RWPE2 (cell line): ENCODE measurements around the gene CLEC16A.

ENCODE experiments used
- ATAC-seq: fragments of 200-7000 bp; cut with Tn5 transposase; 3 replicates; pipeline ENCODE4 v1.9.1; 2021; ENCODE audit warnings: low read depth
- DNase-seq: peaks from one replicate; pipeline ENCODE4 v3.0.0-alpha.2; 2020; ENCODE audit warnings: low spot score
- H3K27ac ChIP-seq: fragments of 450-650 bp; 2 replicates; pipeline ENCODE4 v1.5.1; 2017; ENCODE audit warnings: mild to moderate bottlenecking; ENCODE audit not compliant: poor library complexity, severe bottlenecking
- H3K27me3 ChIP-seq: fragments of 250-450 bp; sonication (Bioruptor Pico); 2 replicates; pipeline ENCODE4 v1.5.1; 2021; ENCODE audit warnings: mild to moderate bottlenecking, moderate library complexity; ENCODE audit not compliant: insufficient read depth, poor library complexity, severe bottlenecking
- H3K36me3 ChIP-seq: fragments of 250-450 bp; sonication (Bioruptor Pico); 2 replicates; pipeline ENCODE4 v1.5.1; 2020; ENCODE audit warnings: low read depth, mild to moderate bottlenecking, moderate library complexity
- H3K4me1 ChIP-seq: fragments of 250-450 bp; sonication (Bioruptor Pico); 2 replicates; pipeline ENCODE4 v1.5.1; 2021; ENCODE audit warnings: mild to moderate bottlenecking, moderate library complexity; ENCODE audit not compliant: insufficient read depth, poor library complexity, severe bottlenecking
- H3K4me3 ChIP-seq: fragments of 250-450 bp; sonication (Bioruptor Pico); 2 replicates; pipeline ENCODE4 v1.5.1; 2021; ENCODE audit warnings: mild to moderate bottlenecking, moderate library complexity; ENCODE audit not compliant: severe bottlenecking
- H3K9me3 ChIP-seq: fragments of 250-450 bp; sonication (Bioruptor Pico); 2 replicates; pipeline ENCODE4 v1.5.1; 2021; ENCODE audit warnings: mild to moderate bottlenecking, moderate library complexity; ENCODE audit not compliant: severe bottlenecking
- TF ChIP-seq, protein P1 (sequence below): fragments of 450-650 bp; IDR thresholded peaks from one replicate; pipeline ENCODE4 v1.5.1; 2017; ENCODE audit warnings: mild to moderate bottlenecking, moderate library complexity; ENCODE audit not compliant: poor library complexity, severe bottlenecking

Gene CLEC16A

GRCh38 chr16:11194913-11195312, 250.5 kb downstream of the CLEC16A start:
- DNase-seq (no peak), ATAC-seq (no peak)
- Histone ChIP-seq H3K4me1 (peaks cover 10% of the 10 kb centered on the region), H3K9me3 (no peaks in the 10 kb centered on the region), H3K4me3 (no peak overlapping the region), H3K27ac (no peak overlapping the region), H3K27me3 (no peaks in the 10 kb centered on the region), H3K36me3 (no peaks in the 10 kb centered on the region)
- TF ChIP-seq, protein P1, sequence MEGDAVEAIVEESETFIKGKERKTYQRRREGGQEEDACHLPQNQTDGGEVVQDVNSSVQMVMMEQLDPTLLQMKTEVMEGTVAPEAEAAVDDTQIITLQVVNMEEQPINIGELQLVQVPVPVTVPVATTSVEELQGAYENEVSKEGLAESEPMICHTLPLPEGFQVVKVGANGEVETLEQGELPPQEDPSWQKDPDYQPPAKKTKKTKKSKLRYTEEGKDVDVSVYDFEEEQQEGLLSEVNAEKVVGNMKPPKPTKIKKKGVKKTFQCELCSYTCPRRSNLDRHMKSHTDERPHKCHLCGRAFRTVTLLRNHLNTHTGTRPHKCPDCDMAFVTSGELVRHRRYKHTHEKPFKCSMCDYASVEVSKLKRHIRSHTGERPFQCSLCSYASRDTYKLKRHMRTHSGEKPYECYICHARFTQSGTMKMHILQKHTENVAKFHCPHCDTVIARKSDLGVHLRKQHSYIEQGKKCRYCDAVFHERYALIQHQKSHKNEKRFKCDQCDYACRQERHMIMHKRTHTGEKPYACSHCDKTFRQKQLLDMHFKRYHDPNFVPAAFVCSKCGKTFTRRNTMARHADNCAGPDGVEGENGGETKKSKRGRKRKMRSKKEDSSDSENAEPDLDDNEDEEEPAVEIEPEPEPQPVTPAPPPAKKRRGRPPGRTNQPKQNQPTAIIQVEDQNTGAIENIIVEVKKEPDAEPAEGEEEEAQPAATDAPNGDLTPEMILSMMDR: no peak

DNA sequence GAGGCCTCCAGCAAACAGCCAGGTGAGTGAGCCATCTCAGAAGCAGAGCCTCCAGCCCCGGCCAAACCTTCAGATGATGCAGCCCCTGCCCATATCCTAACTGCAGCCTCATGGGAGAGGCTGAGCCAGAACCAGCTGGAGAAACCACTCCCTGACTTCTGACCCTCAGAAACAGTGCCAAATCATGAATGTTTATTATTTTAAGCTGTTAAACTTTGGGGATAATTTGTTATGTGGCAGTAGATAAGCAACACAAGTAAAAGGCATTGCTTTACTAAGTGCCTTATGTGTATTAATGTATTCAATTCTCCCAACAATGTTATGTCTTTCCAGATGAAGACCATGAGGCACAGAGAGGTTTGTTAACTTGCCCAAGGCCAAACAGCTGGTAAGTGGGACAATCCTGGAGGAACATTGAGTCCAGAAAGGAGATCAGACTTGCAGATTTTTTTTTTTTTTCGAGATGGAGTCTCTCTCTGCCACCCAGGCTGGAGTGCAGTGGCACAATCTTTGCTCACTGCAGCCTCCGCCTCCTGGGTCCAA, 252.0 kb downstream of the CLEC16A start:
- Histone ChIP-seq H3K4me3 (no peak overlapping the region), H3K9me3 (no peaks in the 10 kb centered on the region), H3K27ac (no peak overlapping the region), H3K4me1 (peaks cover 14% of the 10 kb centered on the region), H3K36me3 (no peaks in the 10 kb centered on the region), H3K27me3 (no peaks in the 10 kb centered on the region)
- DNase-seq: no peak
- TF ChIP-seq, protein P1: no peak
- ATAC-seq: no peak

- Histone ChIP-seq H3K4me3 (no peak overlapping the region), H3K9me3 (no peaks in the 10 kb centered on the region), H3K36me3 (no peaks in the 10 kb centered on the region), H3K4me1 (peaks cover 31% of the 10 kb centered on the region), H3K27ac (no peak overlapping the region), H3K27me3 (no peaks in the 10 kb centered on the region)
- TF ChIP-seq, protein P1: no peak
- no peak for ATAC-seq
- no peak for DNase-seq
Observed at GRCh38 chr16:11198375-11198774, 254.0 kb downstream of the CLEC16A start.

DNA sequence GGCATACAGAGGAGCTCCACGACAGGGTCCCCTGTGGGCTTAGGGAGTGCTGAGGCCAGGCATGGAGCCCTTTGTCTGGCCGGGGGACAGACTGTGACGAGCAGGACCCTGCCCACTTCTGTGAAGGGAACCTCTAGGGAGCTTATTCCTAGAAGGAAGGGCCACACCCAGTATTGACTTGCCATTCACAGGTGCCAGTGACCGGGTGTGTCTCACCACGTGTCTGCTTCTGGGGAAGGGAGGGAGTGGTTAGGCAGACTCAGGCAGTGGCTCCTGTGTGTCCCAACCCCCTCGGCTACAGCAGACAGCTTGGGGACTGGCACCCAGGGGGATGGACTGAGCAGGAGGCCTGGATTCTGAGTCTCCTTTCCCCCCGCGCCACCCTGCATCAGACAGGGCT, 254.5 kb downstream of the CLEC16A start:
- Histone ChIP-seq H3K27ac (no peak overlapping the region), H3K4me1 (peaks cover 31% of the 10 kb centered on the region), H3K27me3 (no peaks in the 10 kb centered on the region), H3K36me3 (no peaks in the 10 kb centered on the region), H3K4me3 (no peak overlapping the region), H3K9me3 (no peaks in the 10 kb centered on the region)
- ATAC-seq (peak; percentile 40), DNase-seq (no peak)
- TF ChIP-seq, protein P1: no peak

DNA sequence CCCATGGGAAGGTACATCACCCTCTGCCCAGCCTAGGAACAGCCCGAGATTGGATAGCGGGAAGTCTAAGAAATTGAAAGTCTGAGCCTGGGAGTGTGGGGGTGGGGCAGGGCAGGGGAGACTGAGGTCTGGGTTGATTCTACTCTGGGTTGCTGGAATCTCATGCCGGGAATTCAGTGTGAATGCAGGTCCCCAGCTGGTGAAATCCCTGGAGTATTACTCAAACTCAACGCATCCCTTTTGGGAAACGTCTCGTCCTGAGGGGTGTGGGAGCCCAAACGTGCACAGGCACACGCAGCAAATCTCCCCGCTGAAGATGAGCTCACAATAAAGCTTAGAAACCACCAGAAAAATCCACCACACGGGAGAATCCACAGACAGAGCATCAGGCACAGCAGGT, 256.2 kb downstream of the CLEC16A start:
- ATAC-seq: no peak

More for the DNA sequence above, 256.2 kb downstream of the CLEC16A start:
- Histone ChIP-seq H3K9me3 (no peaks in the 10 kb centered on the region), H3K27ac (peak overlapping the region; percentile 85), H3K4me3 (no peak overlapping the region), H3K4me1 (peaks cover 31% of the 10 kb centered on the region), H3K27me3 (no peaks in the 10 kb centered on the region), H3K36me3 (no peaks in the 10 kb centered on the region)
- no peak for DNase-seq
- TF ChIP-seq, protein P1: no peak
